ENCODE results near the gene PXK.
"Not testable (repeated sequence)": the region's sequence is repeated elsewhere in the genome, so short reads cannot be mapped to it uniquely, and the experiment has no call there.

Gene PXK

GRCh38 chr3:58421004-58421403, 88.3 kb downstream of the PXK start:
- DNase-seq: no peak

DNA sequence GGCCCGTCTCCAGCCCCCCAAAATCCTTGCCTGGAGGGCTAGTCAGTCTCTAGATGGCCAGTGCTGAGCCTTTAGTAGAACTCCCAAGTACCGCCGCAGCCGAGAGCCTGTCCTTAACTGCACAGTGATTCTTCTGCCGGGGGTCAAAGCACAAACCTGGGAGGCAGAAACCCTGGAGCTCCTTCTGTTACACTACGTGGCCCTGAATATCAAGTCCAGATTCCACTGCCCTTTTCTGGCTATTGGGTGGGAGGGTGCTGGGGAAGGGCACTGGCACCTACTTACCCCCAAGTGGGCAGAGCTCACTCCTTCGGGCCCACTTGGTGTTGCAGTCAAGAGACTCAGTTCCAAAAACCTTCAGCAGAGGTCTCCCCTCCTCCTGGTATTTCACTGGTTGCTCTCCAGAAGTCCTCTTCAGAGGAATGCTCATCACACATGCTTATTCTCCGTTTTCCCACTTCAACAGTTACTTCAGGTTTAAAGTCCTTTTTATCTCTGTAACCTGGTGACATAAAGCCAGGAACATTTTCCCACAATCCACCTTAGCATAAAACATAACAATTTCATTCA, 90.1 kb downstream of the PXK start:
- no peak for DNase-seq

- no peak for DNase-seq
Measured at GRCh38 chr3:58424613-58425012, 91.9 kb downstream of the PXK start.

- DNase-seq: no peak
Measured at GRCh38 chr3:58425782-58426181, 93.1 kb downstream of the PXK start.

- DNase-seq: no peak
Measured at GRCh38 chr3:58427661-58428361, 95.1 kb downstream of the PXK start.

- no peak for DNase-seq
Measured at GRCh38 chr3:58429657-58430056, 97.0 kb downstream of the PXK start.

DNA sequence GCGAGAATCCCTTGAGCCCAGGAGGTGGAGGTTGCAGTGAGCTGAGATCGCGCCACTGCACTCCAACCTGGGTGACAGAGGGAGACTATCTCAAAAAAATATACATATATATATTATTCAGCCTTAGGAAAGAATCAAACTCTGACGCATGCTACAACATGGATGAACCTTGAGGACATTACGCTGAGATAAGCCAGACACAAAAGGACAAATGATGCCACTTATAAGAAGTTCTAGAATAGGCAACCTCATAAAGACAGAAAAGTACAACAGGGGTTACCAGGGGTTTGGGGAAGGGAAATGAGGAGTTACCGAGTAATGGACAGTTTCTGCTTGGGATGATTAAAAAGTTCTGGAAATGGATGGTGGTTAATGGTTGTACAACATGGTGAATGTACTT, 100.2 kb downstream of the PXK start:
- DNase-seq: no peak

GRCh38 chr3:58433400-58434167, 100.9 kb downstream of the PXK start, which contains the start of gene PDHB:
Gene PDHB (minus strand): TSS chr3:58433832. CDS start chr3:58433809, 23 bp downstream.
- DNase-seq: peak; percentile 92

DNA sequence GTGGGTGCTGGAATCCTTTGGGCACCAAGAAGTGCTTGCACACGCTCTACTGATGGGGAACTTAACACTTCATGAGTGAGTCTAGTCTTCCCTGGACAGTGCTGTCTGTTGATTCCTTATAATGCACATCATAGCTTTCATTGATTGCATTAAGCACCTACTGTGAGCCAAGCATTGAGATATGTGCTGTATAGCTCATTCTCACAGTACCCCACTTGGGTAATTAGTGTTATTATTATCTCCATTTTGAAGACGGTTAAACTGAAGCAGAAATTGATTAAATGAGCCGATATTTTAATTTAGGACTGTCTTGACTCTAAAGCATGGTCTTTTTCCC, 101.4 kb downstream of the PXK start:
- DNase-seq: no peak

- no peak for DNase-seq
Measured at GRCh38 chr3:58434511-58434910, 101.8 kb downstream of the PXK start.

- DNase-seq: no peak
Measured at GRCh38 chr3:58434990-58435389, 102.3 kb downstream of the PXK start.

DNA sequence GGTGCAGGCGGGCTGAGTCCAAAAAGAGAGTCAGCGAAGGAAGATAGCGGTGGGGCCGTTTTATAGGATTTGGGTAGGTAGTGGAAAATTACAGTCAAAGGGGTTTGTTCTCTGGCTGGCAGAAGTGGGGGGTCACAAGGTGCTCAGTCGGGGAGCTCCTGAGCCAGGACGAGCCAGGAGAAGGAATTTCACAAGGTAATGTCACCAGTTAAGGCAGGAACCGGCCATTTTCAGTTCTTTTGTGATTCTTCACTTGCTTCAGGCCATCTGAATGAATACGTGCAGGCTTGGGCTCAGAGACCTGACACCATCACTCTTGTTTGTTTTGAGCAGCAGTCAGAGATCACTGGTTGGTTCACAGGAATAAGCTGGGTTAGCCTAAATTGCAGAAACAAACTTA, 104.6 kb downstream of the PXK start:
- DNase-seq: not testable (repeated sequence)

DNA sequence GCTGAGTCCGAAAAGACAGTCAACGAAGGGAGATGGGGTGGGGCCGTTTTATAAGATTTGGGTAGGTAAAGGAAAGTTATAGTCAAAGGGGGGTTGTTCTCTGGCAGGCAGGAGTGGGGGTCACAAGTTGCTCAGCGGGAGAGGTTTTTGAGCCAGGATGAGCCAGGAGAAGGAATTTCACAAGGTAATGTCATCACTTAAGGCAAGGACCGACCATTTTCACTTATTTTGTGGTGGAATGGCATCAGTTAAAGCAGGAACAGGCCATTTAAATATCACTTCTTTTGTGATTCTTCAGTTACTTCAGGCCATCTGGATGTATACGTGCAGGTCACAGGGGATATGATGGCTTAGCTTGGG, 108.3 kb downstream of the PXK start:
- DNase-seq: not testable (repeated sequence)

- no peak for DNase-seq
Measured at GRCh38 chr3:58441514-58442450, 109.1 kb downstream of the PXK start.

- no peak for DNase-seq
Measured at GRCh38 chr3:58452176-58452575, 119.5 kb downstream of the PXK start.

GRCh38 chr3:58459160-58459559, 126.5 kb downstream of the PXK start:
- no peak for DNase-seq

GRCh38 chr3:58462829-58463180, 130.1 kb downstream of the PXK start:
- DNase-seq: no peak

DNA sequence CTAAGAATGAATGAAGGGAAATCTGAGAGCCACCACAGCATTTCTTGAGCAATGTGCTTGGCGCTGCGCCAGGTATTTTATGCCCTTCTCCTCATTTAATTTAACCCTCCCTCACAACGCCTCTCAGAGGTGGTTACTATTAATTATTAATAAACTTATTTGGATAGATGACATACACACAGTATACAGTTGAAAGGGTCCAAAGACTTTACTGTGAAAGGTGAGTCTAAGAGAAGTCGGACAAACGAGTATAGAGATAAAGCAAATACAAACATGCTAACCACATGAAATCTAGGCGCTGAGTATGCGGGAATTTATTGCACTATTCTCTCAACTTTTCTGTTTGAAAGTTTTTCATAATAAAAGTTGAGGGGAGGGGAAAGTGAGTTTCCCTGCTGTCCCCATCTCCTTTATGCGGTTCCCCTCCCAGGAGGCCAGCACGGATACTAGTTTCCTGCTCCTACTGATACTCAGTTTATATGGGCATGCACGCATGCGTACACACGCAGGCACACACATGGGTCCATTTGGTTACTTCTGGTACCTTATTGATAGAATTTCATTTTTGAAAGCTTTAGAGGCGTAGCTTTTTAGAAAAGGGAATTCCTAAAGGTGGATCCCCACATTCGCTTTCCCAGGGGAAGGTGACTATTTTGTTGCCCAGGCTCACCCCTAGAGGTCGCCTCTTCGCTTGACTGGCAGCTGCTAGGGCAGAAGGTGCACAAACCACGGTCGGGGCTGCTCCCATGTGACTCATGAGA, 130.7 kb downstream of the PXK start:
- peak; percentile 94 for DNase-seq

- no peak for DNase-seq
Measured at GRCh38 chr3:58463942-58464271, 131.2 kb downstream of the PXK start.

DNA sequence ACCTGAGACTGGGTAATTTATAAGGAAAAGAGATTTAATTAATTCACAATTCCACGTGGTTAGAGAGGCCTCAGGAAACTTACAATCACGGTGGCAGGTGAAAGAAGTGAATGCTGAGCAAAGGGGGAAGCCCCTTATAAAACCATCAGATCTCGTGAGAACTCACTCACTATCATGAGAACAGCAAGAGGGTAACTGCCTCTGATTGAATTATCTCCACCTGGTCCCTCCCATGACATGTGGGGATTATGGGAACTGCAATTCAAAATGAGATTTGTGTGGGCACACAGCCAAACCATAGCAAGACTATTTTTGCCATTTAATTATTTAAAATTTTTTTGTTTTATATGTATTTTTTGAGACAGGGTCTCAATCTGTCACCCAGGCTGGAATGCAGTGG, 132.2 kb downstream of the PXK start:
- DNase-seq: peak; percentile 64

GRCh38 chr3:58466899-58467563, 134.3 kb downstream of the PXK start:
- no peak for DNase-seq

GRCh38 chr3:58469096-58469495, 136.4 kb downstream of the PXK start:
- no peak for DNase-seq

Data from activated CD4-positive, alpha-beta T cell treated with anti-CD3 and anti-CD28 coated beads, Interleukin-2, amount 50 U/mL, for 16 hours (primary cell).